T-helper 2 cell treated with Interferon-gamma antibody and Interleukin-4, amounts not matched to agents 5 μg/mL and 100 μg/mL, for 36 hours (primary cell): ENCODE measurements around the gene ISCA1.
"Not testable (repeated sequence)": the region's sequence is repeated elsewhere in the genome, so short reads cannot be mapped to it uniquely, and the experiment has no call there.

Experiments used
- DNase-seq: peaks from one replicate; pipeline ENCODE4 v3.0.0; 2021; ENCODE audit warnings: low spot score
- H3K27ac Mint-ChIP-seq: one replicate; pipeline ENCODE4 v1.8.0; 2021; ENCODE audit warnings: mild to moderate bottlenecking, mixed read lengths
- H3K27me3 Mint-ChIP-seq: one replicate; pipeline ENCODE4 v1.8.0; 2021; ENCODE audit warnings: low read depth, mixed read lengths
- H3K36me3 Mint-ChIP-seq: one replicate; pipeline ENCODE4 v1.8.0; 2021; ENCODE audit warnings: low read depth, mixed read lengths
- H3K4me1 Mint-ChIP-seq: one replicate; pipeline ENCODE4 v1.8.0; 2021; ENCODE audit warnings: low read depth, mixed read lengths
- H3K4me3 Mint-ChIP-seq: one replicate; pipeline ENCODE4 v1.8.0; 2022; ENCODE audit warnings: mild to moderate bottlenecking, moderate library complexity, mixed read lengths
- H3K9me3 Mint-ChIP-seq: one replicate; pipeline ENCODE4 v1.8.0; 2021; ENCODE audit warnings: mixed read lengths

Gene ISCA1

GRCh38 chr9:86303316-86303975, 21.1 kb upstream of the ISCA1 start:
- DNase-seq = peak; percentile 65
- H3K36me3 Mint-ChIP-seq = peaks cover 73% of the 10 kb centered on the region
- H3K27me3 Mint-ChIP-seq = no peaks in the 10 kb centered on the region
- H3K4me3 Mint-ChIP-seq = peak overlapping the region; percentile 42
- peaks cover 47% of the 10 kb centered on the region for H3K4me1 Mint-ChIP-seq
- H3K27ac Mint-ChIP-seq = peak overlapping the region; percentile 67
- no peaks in the 10 kb centered on the region for H3K9me3 Mint-ChIP-seq

- no peak overlapping the region for H3K4me3 Mint-ChIP-seq
- no peak overlapping the region for H3K27ac Mint-ChIP-seq
- no peaks in the 10 kb centered on the region for H3K27me3 Mint-ChIP-seq
- H3K9me3 Mint-ChIP-seq = no peaks in the 10 kb centered on the region
- DNase-seq = no peak
- H3K36me3 Mint-ChIP-seq = peaks cover 80% of the 10 kb centered on the region
- H3K4me1 Mint-ChIP-seq = peaks cover 53% of the 10 kb centered on the region
Observed at GRCh38 chr9:86301686-86302085, 19.3 kb upstream of the ISCA1 start.

GRCh38 chr9:86300701-86301100, 18.4 kb upstream of the ISCA1 start:
- H3K9me3 Mint-ChIP-seq = no peaks in the 10 kb centered on the region
- no peak for DNase-seq
- H3K36me3 Mint-ChIP-seq = peaks cover 81% of the 10 kb centered on the region
- H3K27ac Mint-ChIP-seq = no peak overlapping the region
- H3K4me3 Mint-ChIP-seq = no peak overlapping the region
- H3K4me1 Mint-ChIP-seq = peaks cover 55% of the 10 kb centered on the region
- H3K27me3 Mint-ChIP-seq = no peaks in the 10 kb centered on the region

- Mint-ChIP-seq H3K27me3 (no peaks in the 10 kb centered on the region), H3K9me3 (no peaks in the 10 kb centered on the region), H3K36me3 (peaks cover 72% of the 10 kb centered on the region), H3K4me3 (no peak overlapping the region), H3K4me1 (peaks cover 40% of the 10 kb centered on the region), H3K27ac (peak overlapping the region; percentile 19)
- no peak for DNase-seq
Observed at GRCh38 chr9:86298873-86299272, 16.5 kb upstream of the ISCA1 start.

- H3K36me3 Mint-ChIP-seq = peaks cover 26% of the 10 kb centered on the region
- H3K27me3 Mint-ChIP-seq, H3K9me3 Mint-ChIP-seq, H3K27ac Mint-ChIP-seq, DNase-seq, H3K4me1 Mint-ChIP-seq, H3K4me3 Mint-ChIP-seq: not testable (repeated sequence)
Observed at GRCh38 chr9:86290341-86290740, 8.0 kb upstream of the ISCA1 start.

GRCh38 chr9:86288499-86289198, 6.3 kb upstream of the ISCA1 start:
- Mint-ChIP-seq H3K4me3 (no peak overlapping the region), H3K27me3 (no peaks in the 10 kb centered on the region), H3K27ac (no peak overlapping the region), H3K9me3 (no peaks in the 10 kb centered on the region), H3K36me3 (peaks cover 21% of the 10 kb centered on the region), H3K4me1 (peaks cover 2% of the 10 kb centered on the region)
- no peak for DNase-seq

- H3K36me3 Mint-ChIP-seq = peaks cover 19% of the 10 kb centered on the region
- H3K4me3 Mint-ChIP-seq = no peak overlapping the region
- no peak overlapping the region for H3K27ac Mint-ChIP-seq
- no peak for DNase-seq
- H3K9me3 Mint-ChIP-seq = no peaks in the 10 kb centered on the region
- peaks cover 11% of the 10 kb centered on the region for H3K4me1 Mint-ChIP-seq
- H3K27me3 Mint-ChIP-seq = no peaks in the 10 kb centered on the region
Observed at GRCh38 chr9:86287013-86287412, 4.7 kb upstream of the ISCA1 start.

GRCh38 chr9:86286278-86286677, 3.9 kb upstream of the ISCA1 start:
- Mint-ChIP-seq H3K4me1 (peaks cover 14% of the 10 kb centered on the region), H3K27me3 (no peaks in the 10 kb centered on the region), H3K36me3 (peaks cover 22% of the 10 kb centered on the region)

GRCh38 chr9:86285261-86285660, 2.9 kb upstream of the ISCA1 start:
- H3K36me3 Mint-ChIP-seq = peaks cover 21% of the 10 kb centered on the region

More at GRCh38 chr9:86286278-86286677, 3.9 kb upstream of the ISCA1 start:
- Mint-ChIP-seq H3K27ac (no peak overlapping the region), H3K4me3 (no peak overlapping the region), H3K9me3 (no peaks in the 10 kb centered on the region)
- no peak for DNase-seq

GRCh38 chr9:86282979-86283535, 719 bp upstream of the ISCA1 start:
- Mint-ChIP-seq H3K9me3 (no peaks in the 10 kb centered on the region), H3K27ac (peak overlapping the region; percentile 98), H3K36me3 (peaks cover 24% of the 10 kb centered on the region), H3K27me3 (no peaks in the 10 kb centered on the region), H3K4me3 (peak overlapping the region; percentile 89), H3K4me1 (peaks cover 35% of the 10 kb centered on the region)
- no peak for DNase-seq

More at GRCh38 chr9:86285261-86285660, 2.9 kb upstream of the ISCA1 start:
- no peak for DNase-seq
- Mint-ChIP-seq H3K27ac (no peak overlapping the region), H3K4me1 (peaks cover 22% of the 10 kb centered on the region), H3K4me3 (no peak overlapping the region), H3K9me3 (no peaks in the 10 kb centered on the region), H3K27me3 (no peaks in the 10 kb centered on the region)

- peak overlapping the region; percentile 85 for H3K27ac Mint-ChIP-seq
- H3K27me3 Mint-ChIP-seq = no peaks in the 10 kb centered on the region
- no peak for DNase-seq
- peaks cover 37% of the 10 kb centered on the region for H3K4me1 Mint-ChIP-seq
- peaks cover 15% of the 10 kb centered on the region for H3K36me3 Mint-ChIP-seq
- H3K9me3 Mint-ChIP-seq = no peaks in the 10 kb centered on the region
- H3K4me3 Mint-ChIP-seq = peak overlapping the region; percentile 89
Observed at GRCh38 chr9:86281593-86282076, 703 bp downstream of the ISCA1 start.

- peak overlapping the region; percentile 89 for H3K4me3 Mint-ChIP-seq
- no peak overlapping the region for H3K27ac Mint-ChIP-seq
- no peak for DNase-seq
- no peaks in the 10 kb centered on the region for H3K27me3 Mint-ChIP-seq
- peaks cover 37% of the 10 kb centered on the region for H3K4me1 Mint-ChIP-seq
- H3K36me3 Mint-ChIP-seq = peaks cover 15% of the 10 kb centered on the region
- H3K9me3 Mint-ChIP-seq = no peaks in the 10 kb centered on the region
Observed at GRCh38 chr9:86280580-86280979, 1.8 kb downstream of the ISCA1 start.

GRCh38 chr9:86279839-86280238, 2.5 kb downstream of the ISCA1 start:
- DNase-seq = no peak
- H3K9me3 Mint-ChIP-seq = no peaks in the 10 kb centered on the region
- peak overlapping the region; percentile 57 for H3K4me3 Mint-ChIP-seq
- H3K27me3 Mint-ChIP-seq = no peaks in the 10 kb centered on the region
- peaks cover 15% of the 10 kb centered on the region for H3K36me3 Mint-ChIP-seq
- H3K4me1 Mint-ChIP-seq = peaks cover 37% of the 10 kb centered on the region
- no peak overlapping the region for H3K27ac Mint-ChIP-seq

GRCh38 chr9:86277072-86277471, 5.3 kb downstream of the ISCA1 start:
- Mint-ChIP-seq H3K4me1 (peaks cover 29% of the 10 kb centered on the region), H3K27ac (no peak overlapping the region), H3K4me3 (no peak overlapping the region), H3K27me3 (no peaks in the 10 kb centered on the region), H3K36me3 (peaks cover 20% of the 10 kb centered on the region), H3K9me3 (no peaks in the 10 kb centered on the region)
- no peak for DNase-seq
